ENCODE data around the gene FAM110A. TPM values are rescaled to one million over a fixed set of nuclear protein-coding genes. Genes with fewer than 3 reads are reported as not detected.

The FAM110A gene
- total and polyA plus RNA-seq, 2 of the 8 experiments (the other 6 are each of a cell fraction or from before 2014, with no cell fraction given): 10.1 to 10.9 TPM

GRCh38 chr20:875115-875514, 41.6 kb downstream of the FAM110A start:
- H3K56ac ChIP-seq (replicated peaks; ENCODE audit: insufficient read length, low read depth, low read length): no peak overlapping the region
- H3K27me3 ChIP-seq (replicated peaks in 1 of 4; ENCODE audit: control insufficient read depth in 3 of 4, extremely low read depth in 1 of 4, insufficient read depth in 3 of 4, low read length in 3 of 4): no peaks in the 10 kb centered on the region
- no peaks in the 10 kb centered on the region for H3K79me1 ChIP-seq (ENCODE audit: low read depth, low read length)
- no peak overlapping the region for H3K4me2 ChIP-seq (ENCODE audit: insufficient read depth in 1 of 2, low read depth in 2 of 2, low read length in 2 of 2)
- H3K23ac ChIP-seq (ENCODE audit: insufficient read length): no peak overlapping the region
- DNase-seq (ENCODE audit: low read depth in 1 of 2, low spot score in 2 of 2): no peak
- no peak overlapping the region for H2BK5ac ChIP-seq (ENCODE audit: low read depth, low read length)
- no peaks in the 10 kb centered on the region for H3K36me3 ChIP-seq (ENCODE audit: control insufficient read depth in 2 of 4, insufficient read depth in 4 of 4, low read length in 3 of 4)
- H2BK12ac ChIP-seq (ENCODE audit: low read depth, low read length): no peak overlapping the region
- H2BK120ac ChIP-seq (replicated peaks; ENCODE audit: low read depth, low read length): no peak overlapping the region
- H2BK15ac ChIP-seq (ENCODE audit: low read length): no peak overlapping the region
- no peak overlapping the region for H2AK5ac ChIP-seq (ENCODE audit: low read depth, low read length)
- H3K23me2 ChIP-seq (ENCODE audit: low read depth, low read length): no peaks in the 10 kb centered on the region
- H3K79me2 ChIP-seq (ENCODE audit: control insufficient read depth in 1 of 2, insufficient read depth in 2 of 2, low read length in 2 of 2): no peaks in the 10 kb centered on the region
- no peak overlapping the region for H3K27ac ChIP-seq (ENCODE audit: low read depth, low read length)
- H3K4me1 ChIP-seq (replicated peaks in 1 of 4; ENCODE audit: control insufficient read depth in 3 of 4, insufficient read depth in 4 of 4, low read length in 3 of 4): peaks cover 0 to 4% (median 0%) of the 10 kb centered on the region in 4 experiments; a peak in 3 of 7 replicates
- H3K18ac ChIP-seq (ENCODE audit: extremely low read depth, low read length): no peak overlapping the region
- H4K20me1 ChIP-seq (replicated peaks in 1 of 2; ENCODE audit: control insufficient read depth in 1 of 2, insufficient read depth in 2 of 2, low read length in 2 of 2): no peaks in the 10 kb centered on the region
- WGBS, 2 experiments (ENCODE audit: extremely low coverage in 1 of 2, insufficient coverage in 1 of 2, insufficient read length in 1 of 2, insufficient replicate concordance in 2 of 2, low coverage in 1 of 2, low lambda C conversion rate in 2 of 2, missing lambda C conversion rate in 1 of 2): 85% methylated on average over 4 of the region's 4 CpGs; no CpG with 5 or more reads in 1 of the 2 experiments
- no peak overlapping the region for H3K4ac ChIP-seq (replicated peaks; ENCODE audit: insufficient read length, low read depth, low read length)
- no peak overlapping the region for H3K4me3 ChIP-seq (ENCODE audit: extremely low read depth in 1 of 4, insufficient read depth in 2 of 4, low read depth in 3 of 4, low read length in 4 of 4)
- CTCF ChIA-PET (ENCODE audit: partially characterized antibody): interaction anchor here (1.0 to 9.2 kb wide), 5 partner anchors 12 to 81 kb away, joined by 3 to 95 read pairs (median 29); no protein-coding TSS in a partner anchor
- H3K9ac ChIP-seq (replicated peaks in 1 of 4; ENCODE audit: extremely low read depth in 1 of 4, low read depth in 3 of 4, low read length in 3 of 4): no peak overlapping the region
- H4K8ac ChIP-seq (ENCODE audit: extremely low read depth, insufficient read depth, low read length): no peak overlapping the region
- H4K91ac ChIP-seq (replicated peaks; ENCODE audit: insufficient read length, low read length): no peak overlapping the region
- no peak overlapping the region for H2AFZ ChIP-seq (ENCODE audit: low read length)
- FAIRE-seq: no peak
- H3K14ac ChIP-seq (ENCODE audit: insufficient read length): no peak overlapping the region
- H4K5ac ChIP-seq (ENCODE audit: insufficient read length, low read depth, low read length): no peak overlapping the region
- no peak overlapping the region for H2BK20ac ChIP-seq (ENCODE audit: low read length)
- POLR2A ChIA-PET (ENCODE audit: partially characterized antibody): no interaction called here
- TF ChIP-seq SUZ12 (IDR thresholded peaks at IDR 0.05; ENCODE audit: low read length) (no peak), SP1 (IDR thresholded peaks at IDR 0.05; ENCODE audit: low read depth, low read length) (no peak), TCF12 (IDR thresholded peaks at IDR 0.05; ENCODE audit: low read depth, low read length) (no peak), CREB1 (IDR thresholded peaks at IDR 0.05) (no peak), RAD21 (IDR thresholded peaks at IDR 0.05 in 1 of 2, conservative IDR thresholded peaks at IDR 0.05 in 1 of 2; ENCODE audit: low read depth in 2 of 2, low read length in 2 of 2) (no peak)
- no peaks in the 10 kb centered on the region for H3K9me3 ChIP-seq (ENCODE audit: insufficient read depth in 2 of 2, low read depth in 1 of 2, low read length in 1 of 2)
